K562 (cell line): ENCODE measurements around the gene TMEM248. TPM values are rescaled to one million over a fixed set of nuclear protein-coding genes. Genes with fewer than 3 reads are reported as not detected.

Experiments
- ATAC-seq: fragments of 200-7000 bp; cut with Tn5 transposase; 3 replicates; pipeline ENCODE4 v1.9.1; 2020; ENCODE audit warnings: moderate library complexity
- BruUV-seq: library from RNA; stranded (reverse); fragments of 400-500 nt; replicated peaks from 2 replicates; lab custom pipeline; 2021; lab: Mats Ljungman, UMichigan
- CTCF ChIA-PET: fragments of 300-600 bp; formaldehyde crosslinking; extraction: SDS; loops from one replicate; lab custom pipeline; 2021; ENCODE audit warnings: low intra/inter-chr PET ratio; lab: Yijun Ruan, JAX
- POLR2A ChIA-PET: fragments of 300-600, 350-650 bp; sonication (Branson Sonifier 250); formaldehyde crosslinking; extraction: SDS; loops from one replicate; lab custom pipeline; 2021; ENCODE audit warnings: antibody characterized with exemption, inconsistent platforms; lab: Yijun Ruan, JAX
- DNase-seq, 4 experiments: peaks; one replicate each; pipeline versions ENCODE4 v3.0.0 to v3.0.0-alpha.2; 2011 to 2018; ENCODE audit warnings: low spot score in 3 of 4, mixed read lengths in 3 of 4; ENCODE audit errors: extremely low read depth in 1 of 4
- FAIRE-seq: peaks from 2 replicates; lab custom pipeline; 2011; peaks lifted over from hg19 to GRCh38; lab: Jason Lieb, UNC
- H2AFZ ChIP-seq: 2 replicates; pipeline ENCODE4 v1.6.0; 2011; ENCODE audit warnings: low read depth, low read length, control low read depth, inconsistent platforms
- H3K27ac ChIP-seq: fragments of 200-600 bp; 3 replicates; pipeline ENCODE4 v1.8.0; 2011; ENCODE audit warnings: low read depth, mild to moderate bottlenecking, control low read depth, inconsistent platforms, low read length, moderate library complexity, mixed read lengths; ENCODE audit errors: extremely low read depth
- H3K27me3 ChIP-seq, 2 experiments: fragments of 300-600 bp in 1 of 2; 2 replicates in 1 of 2; 3 replicates in 1 of 2; pipeline versions ENCODE4 v1.6.0 to v1.8.0; 2011; ENCODE audit warnings: inconsistent platforms in 2 of 2, low read length in 2 of 2, mild to moderate bottlenecking in 1 of 2, mixed read lengths in 1 of 2, moderate library complexity in 1 of 2; ENCODE audit not compliant: control insufficient read depth in 2 of 2, insufficient read depth in 2 of 2
- H3K36me3 ChIP-seq: fragments of 300-600 bp; 3 replicates; pipeline ENCODE4 v1.8.0; 2011; ENCODE audit warnings: mild to moderate bottlenecking, low read length, inconsistent platforms; ENCODE audit not compliant: control insufficient read depth, insufficient read depth
- H3K4me1 ChIP-seq, 2 experiments: fragments of 200-600 bp in 1 of 2; replicated peaks in 1 of 2; 2 replicates in 1 of 2; 3 replicates in 1 of 2; pipeline versions ENCODE4 v1.5.1 to v1.8.0; 2011; ENCODE audit warnings: inconsistent platforms in 2 of 2, low read length in 2 of 2, mild to moderate bottlenecking in 1 of 2, mixed read lengths in 1 of 2, moderate library complexity in 1 of 2; ENCODE audit not compliant: control insufficient read depth in 2 of 2, insufficient read depth in 2 of 2
- H3K4me2 ChIP-seq: 2 replicates; pipeline ENCODE4 v1.6.1; 2011; ENCODE audit warnings: low read length, control low read depth, inconsistent platforms, mixed read lengths; ENCODE audit not compliant: insufficient read depth
- H3K4me3 ChIP-seq: fragments of 200-600 bp; sonication (generic), shearing (Covaris generic); 2 replicates; pipeline ENCODE4 v1.5.1; 2016; ENCODE audit warnings: control low read depth, inconsistent platforms
- H3K79me2 ChIP-seq: fragments of 200-600 bp; 3 replicates; pipeline ENCODE4 v1.8.0; 2011; ENCODE audit warnings: low read length, inconsistent platforms; ENCODE audit not compliant: control insufficient read depth, insufficient read depth
- H3K9ac ChIP-seq, 2 experiments: 2 replicates each; pipeline versions ENCODE4 v1.6.0 to v1.6.1; 2011; ENCODE audit warnings: low read depth in 2 of 2, low read length in 2 of 2, control low read depth in 1 of 2, inconsistent platforms in 1 of 2, mild to moderate bottlenecking in 1 of 2, mixed read lengths in 1 of 2; ENCODE audit not compliant: insufficient read depth in 1 of 2
- H3K9me1 ChIP-seq: one replicate; pipeline ENCODE4 v1.6.0; 2011; ENCODE audit warnings: inconsistent platforms, mild to moderate bottlenecking, low read length, moderate library complexity; ENCODE audit not compliant: control insufficient read depth, insufficient read depth
- H3K9me3 ChIP-seq: replicated peaks from 2 replicates; pipeline ENCODE4 v1.5.1; 2011; ENCODE audit warnings: low read depth, low read length, inconsistent platforms; ENCODE audit not compliant: control insufficient read depth, insufficient read depth
- H4K20me1 ChIP-seq: replicated peaks from 2 replicates; pipeline ENCODE4 v1.6.1; 2011; ENCODE audit warnings: low read length, inconsistent platforms, mixed read lengths; ENCODE audit not compliant: control insufficient read depth, insufficient read depth
- ATF1 ChIP-seq, 2 experiments: fragments of 450-650 bp in 1 of 2; IDR thresholded peaks; 2 replicates each; pipeline ENCODE4 v1.6.1; 2016; ENCODE audit warnings: missing compliant biosample characterization in 1 of 2, missing genetic modification characterization in 1 of 2
- CHD2 ChIP-seq: IDR thresholded peaks from 2 replicates; pipeline ENCODE4 v1.6.1; 2011; ENCODE audit warnings: low read depth, low read length
- DDX20 ChIP-seq: fragments of 450-650 bp; IDR thresholded peaks from 2 replicates; pipeline ENCODE4 v1.6.1; 2016; ENCODE audit warnings: missing genetic modification characterization, low read depth, mild to moderate bottlenecking, missing compliant biosample characterization, moderate library complexity
- LARP7 ChIP-seq: fragments of 450-650 bp; IDR thresholded peaks from 2 replicates; pipeline ENCODE4 v1.6.1; 2016
- MAFF ChIP-seq: IDR thresholded peaks from 2 replicates; pipeline ENCODE4 v1.6.1; 2012; ENCODE audit warnings: low read length, improper control_type of control experiment
- MCM3 ChIP-seq: fragments of 450-650 bp; IDR thresholded peaks from 2 replicates; pipeline ENCODE4 v1.6.1; 2016
- MXD1 ChIP-seq: fragments of 250-450 bp; sonication (Bioruptor Pico); IDR thresholded peaks from 2 replicates; pipeline ENCODE4 v1.8.0; 2021; ENCODE audit warnings: borderline replicate concordance, mild to moderate bottlenecking, moderate library complexity; ENCODE audit not compliant: poor library complexity, severe bottlenecking
- NCOR1 ChIP-seq: fragments of 450-650 bp; IDR thresholded peaks from 2 replicates; pipeline ENCODE4 v1.6.1; 2016; ENCODE audit warnings: mild to moderate bottlenecking, moderate library complexity
- NFIX ChIP-seq: fragments of 250-450 bp; sonication (Bioruptor Pico); IDR thresholded peaks from 2 replicates; pipeline ENCODE4 v1.4.0; 2020; ENCODE audit warnings: low read depth, mild to moderate bottlenecking, moderate library complexity
- NR2C2 ChIP-seq, 2 experiments: fragments of 200-800 bp in 1 of 2; sonication (Bioruptor generic) in 1 of 2; sonication (generic) in 1 of 2; formaldehyde crosslinking in 1 of 2; IDR thresholded peaks; 2 replicates each; pipeline versions ENCODE4 v1.6.1 to v1.8.0; 2016 to 2022; ENCODE audit warnings: mild to moderate bottlenecking in 1 of 2, missing compliant biosample characterization in 1 of 2, missing genetic modification characterization in 1 of 2, missing genetic modification reagents in 1 of 2
- PHB2 ChIP-seq: fragments of 450-650 bp; IDR thresholded peaks from 2 replicates; pipeline ENCODE4 v1.6.1; 2017; ENCODE audit warnings: low read depth
- PTTG1 ChIP-seq: fragments of 450-650 bp; IDR thresholded peaks from 2 replicates; pipeline ENCODE4 v1.6.1; 2016; ENCODE audit warnings: low read depth, mild to moderate bottlenecking, missing genetic modification characterization, missing compliant biosample characterization
- RBM14 ChIP-seq: fragments of 200-400 bp; formaldehyde crosslinking; IDR thresholded peaks from 2 replicates; pipeline ENCODE4 v1.6.1; 2018; ENCODE audit warnings: low read depth, mild to moderate bottlenecking, low read length, moderate library complexity, borderline replicate concordance; ENCODE audit not compliant: insufficient read depth
- ZKSCAN3 ChIP-seq: fragments of 250-450 bp; sonication (Bioruptor Pico); IDR thresholded peaks from 2 replicates; pipeline ENCODE4 v1.4.0; 2020
- ZNF41 ChIP-seq: fragments of 250-450 bp; sonication (Bioruptor Pico); conservative IDR thresholded peaks from 2 replicates; pipeline ENCODE4 v1.4.0; 2020; ENCODE audit warnings: mild to moderate bottlenecking
- ZNF512 ChIP-seq: IDR thresholded peaks from 2 replicates; pipeline ENCODE4 v1.6.1; 2016; ENCODE audit warnings: missing genetic modification characterization, missing compliant biosample characterization
- ZNF57 ChIP-seq: fragments of 450-650 bp; formaldehyde crosslinking; IDR thresholded peaks from 2 replicates; pipeline ENCODE4 v1.4.0; 2020; ENCODE audit warnings: mild to moderate bottlenecking, moderate library complexity
- WGBS: fragments of 100-300 bp; shearing (Covaris generic); methylation state at CpG from one replicate; pipeline ENCODE4 v1.1.6; 2016; ENCODE audit warnings: low coverage, mixed read lengths; ENCODE audit not compliant: insufficient coverage; ENCODE audit errors: missing lambda C conversion rate; 5-methylcytosine and 5-hydroxymethylcytosine counted together
- in situ Hi-C: fragments of 300-500 bp; cut with MboI; formaldehyde crosslinking; loops from 4 replicates; pipeline ENCODE4 v1.15.0; 2018; ENCODE audit warnings: inconsistent platforms, mixed read lengths
- intact Hi-C: fragments of 100-400 bp; cut with micrococcal nuclease; formaldehyde crosslinking; loops from 2 replicates; pipeline ENCODE4 v1.14.2; 2022
- polyA plus RNA-seq, 8 experiments: library from polyadenylated mRNA; depleted of rRNA in 4 of 8; stranded (reverse) in 5 of 8; unstranded in 3 of 8; fragments of >200 nt; fragmentation: Nextera tagmentation in 2 of 8; fragmentation: Illumina TruSeq in 1 of 8; extraction: Ambion mirVana in 2 of 8; extraction: Trizol in 1 of 8; gene quantifications; 2 replicates each; pipeline versions ENCODE4 v1.2.1 to v1.2.3, GENCODE V29; 2011 to 2014; ENCODE audit warnings: inconsistent platforms in 1 of 8, missing spikeins in 1 of 8
- total RNA-seq, 7 experiments: library from RNA; depleted of rRNA in 6 of 7; stranded (reverse); fragments of >200 nt in 6 of 7; fragmentation: Illumina TruSeq in 2 of 7; extraction: Trizol in 2 of 7; gene quantifications; 2 replicates each; pipeline versions ENCODE4 v1.2.1 to v1.2.3, GENCODE V29; 2011 to 2021; ENCODE audit warnings: low replicate concordance in 1 of 7
- TF ChIP-seq, protein P1 (sequence below): fragments of 250-450 bp; sonication (Bioruptor Pico); IDR thresholded peaks from 2 replicates; pipeline ENCODE4 v1.8.0; 2022; ENCODE audit warnings: inconsistent platforms, mild to moderate bottlenecking, moderate library complexity, borderline replicate concordance

Gene TMEM248
- total and polyA plus RNA-seq, 9 of the 15 experiments (the other 6 are each of a cell fraction or from before 2014, with no cell fraction given) = 6.3 to 132 (median 64.4) TPM

DNA sequence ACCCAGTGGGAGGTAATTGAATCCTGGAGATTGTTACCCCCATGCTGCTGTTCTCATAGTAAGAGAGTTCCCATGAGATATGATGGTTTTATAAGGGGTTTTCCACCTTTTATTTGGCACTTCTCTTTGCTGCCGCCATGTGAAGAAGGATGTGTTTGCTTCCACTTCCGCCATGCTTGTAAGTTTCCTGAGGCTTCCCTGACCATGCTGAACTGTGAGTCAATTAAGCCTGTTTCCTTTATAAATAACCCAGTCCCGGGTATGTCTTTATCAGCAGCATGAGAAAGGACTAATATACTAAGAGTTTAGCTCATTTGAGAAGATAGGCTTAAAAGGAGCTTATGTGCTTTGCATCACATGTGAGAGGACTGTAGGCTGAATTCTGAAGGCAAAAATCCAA is 29.3 kb downstream of the TMEM248 start:
- Histone ChIP-seq H3K4me2 (no peak overlapping the region), H3K9me3 (no peaks in the 10 kb centered on the region), H3K9ac (no peak overlapping the region), H3K36me3 (peaks cover 87% of the 10 kb centered on the region), H2AFZ (no peak overlapping the region), H3K4me1 (peaks cover 0 to 4% of the 10 kb centered on the region in 2 experiments; a peak in 1 of 5 replicates), H3K9me1 (peaks cover 3% of the 10 kb centered on the region), H3K27ac (no peak overlapping the region), H4K20me1 (no peaks in the 10 kb centered on the region), H3K4me3 (no peak overlapping the region), H3K27me3 (no peaks in the 10 kb centered on the region), H3K79me2 (no peaks in the 10 kb centered on the region)
- DNase-seq = no peak
- BruUV-seq = no TSS peak
- intact Hi-C loops (no loop called here), in situ Hi-C loops (no loop called here)
- ChIA-PET CTCF (no interaction called here), POLR2A (no interaction called here)
- no peak for FAIRE-seq
- ATAC-seq = no peak
- 84% methylated on average over 3 of the region's 3 CpGs for WGBS
- TF ChIP-seq NFIX (CRISPR knock-in tag) = no peak
- TF ChIP-seq NR2C2 (CRISPR knock-in tag; IDR thresholded peaks at IDR 0.05) = no peak
- TF ChIP-seq NR2C2 (tag; IDR thresholded peaks at IDR 0.05) = no peak
- TF ChIP-seq ZNF57 (CRISPR knock-in tag) = no peak
- TF ChIP-seq, protein P1, sequence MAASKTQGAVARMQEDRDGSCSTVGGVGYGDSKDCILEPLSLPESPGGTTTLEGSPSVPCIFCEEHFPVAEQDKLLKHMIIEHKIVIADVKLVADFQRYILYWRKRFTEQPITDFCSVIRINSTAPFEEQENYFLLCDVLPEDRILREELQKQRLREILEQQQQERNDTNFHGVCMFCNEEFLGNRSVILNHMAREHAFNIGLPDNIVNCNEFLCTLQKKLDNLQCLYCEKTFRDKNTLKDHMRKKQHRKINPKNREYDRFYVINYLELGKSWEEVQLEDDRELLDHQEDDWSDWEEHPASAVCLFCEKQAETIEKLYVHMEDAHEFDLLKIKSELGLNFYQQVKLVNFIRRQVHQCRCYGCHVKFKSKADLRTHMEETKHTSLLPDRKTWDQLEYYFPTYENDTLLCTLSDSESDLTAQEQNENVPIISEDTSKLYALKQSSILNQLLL (CRISPR knock-in tag) = no peak
- no peak for TF ChIP-seq PTTG1
- no peak for TF ChIP-seq DDX20 (tag)
- no peak for TF ChIP-seq MCM3
- no peak for TF ChIP-seq MAFF
- TF ChIP-seq ZNF512 = no peak
- no peak for TF ChIP-seq LARP7
- no peak for TF ChIP-seq NCOR1
- TF ChIP-seq ZKSCAN3 (CRISPR knock-in tag) = no peak
- TF ChIP-seq MXD1 (CRISPR knock-in tag) = no peak
- no peak for TF ChIP-seq CHD2
- TF ChIP-seq ATF1 (CRISPR knock-in tag; IDR thresholded peaks at IDR 0.05) = no peak
- no peak for TF ChIP-seq ATF1 (tag; IDR thresholded peaks at IDR 0.05)
- no peak for TF ChIP-seq RBM14
- TF ChIP-seq PHB2 = no peak
- no peak for TF ChIP-seq ZNF41 (CRISPR knock-in tag)
- TF ChIP-seq, all 486 proteins: peak for 0
